ENCODE data around the gene DYNLT2. TPM values are rescaled to one million over a fixed set of nuclear protein-coding genes. Genes with fewer than 3 reads are reported as not detected.
"Not testable (repeated sequence)": the region's sequence is repeated elsewhere in the genome, so short reads cannot be mapped to it uniquely, and the experiment has no call there.

Gene DYNLT2
- total RNA-seq, 2 donors from 2014 or later: 1.1 TPM

- intact Hi-C loops (cut with DNase I): loop anchor here in 1 of 2 donors (5.0 kb wide), 1 partner anchor 747 kb away; no protein-coding TSS in a partner anchor
- no peak for DNase-seq (ENCODE audit: low spot score)
Measured at GRCh38 chr6:169785566-169785965, 34.2 kb upstream of the DYNLT2 start.

GRCh38 chr6:169784821-169785340 is 33.5 kb upstream of the DYNLT2 start:
- intact Hi-C loops (cut with DNase I): loop anchor here in 1 of 2 donors (5.0 kb wide), 1 partner anchor 747 kb away; no protein-coding TSS in a partner anchor

GRCh38 chr6:169783971-169784820 is 32.8 kb upstream of the DYNLT2 start:
- DNase-seq (ENCODE audit: low spot score): no peak
- intact Hi-C loops (cut with DNase I): no loop called here

More at GRCh38 chr6:169784821-169785340, 33.5 kb upstream of the DYNLT2 start:
- no peak for DNase-seq (ENCODE audit: low spot score)

- DNase-seq (ENCODE audit: low spot score): no peak
- intact Hi-C loops (cut with DNase I): no loop called here
Measured at GRCh38 chr6:169783401-169783800, 32.0 kb upstream of the DYNLT2 start.

GRCh38 chr6:169782966-169783365 is 31.6 kb upstream of the DYNLT2 start:
- intact Hi-C loops (cut with DNase I): no loop called here
- DNase-seq (ENCODE audit: low spot score): no peak

GRCh38 chr6:169780571-169781091 is 29.3 kb upstream of the DYNLT2 start:
- no peak for DNase-seq (ENCODE audit: low spot score)
- intact Hi-C loops (cut with DNase I): no loop called here

GRCh38 chr6:169779896-169780295 is 28.5 kb upstream of the DYNLT2 start:
- no peak for DNase-seq (ENCODE audit: low spot score)
- intact Hi-C loops (cut with DNase I): no loop called here

GRCh38 chr6:169779092-169779815 is 27.9 kb upstream of the DYNLT2 start:
- intact Hi-C loops (cut with DNase I): no loop called here
- no peak for DNase-seq (ENCODE audit: low spot score)

- intact Hi-C loops (cut with DNase I): no loop called here
- no peak for DNase-seq (ENCODE audit: low spot score)
Measured at GRCh38 chr6:169778646-169779045, 27.3 kb upstream of the DYNLT2 start.

GRCh38 chr6:169777896-169778295 is 26.5 kb upstream of the DYNLT2 start:
- intact Hi-C loops (cut with DNase I): no loop called here
- DNase-seq (ENCODE audit: low spot score): no peak

GRCh38 chr6:169776379-169776778 is 25.0 kb upstream of the DYNLT2 start:
- no peak for DNase-seq (ENCODE audit: low spot score)
- intact Hi-C loops (cut with DNase I): no loop called here

- DNase-seq (ENCODE audit: low spot score): no peak
- intact Hi-C loops (cut with DNase I): no loop called here
Measured at GRCh38 chr6:169775321-169775720, 23.9 kb upstream of the DYNLT2 start.

- intact Hi-C loops (cut with DNase I): no loop called here
- DNase-seq (ENCODE audit: low spot score): no peak
Measured at GRCh38 chr6:169774347-169774746, 23.0 kb upstream of the DYNLT2 start.

- intact Hi-C loops (cut with DNase I): no loop called here
Measured at GRCh38 chr6:169766921-169767736, 15.8 kb upstream of the DYNLT2 start.

GRCh38 chr6:169766232-169766631 is 14.9 kb upstream of the DYNLT2 start:
- no peak for DNase-seq (ENCODE audit: low spot score)
- intact Hi-C loops (cut with DNase I): no loop called here

More at GRCh38 chr6:169766921-169767736, 15.8 kb upstream of the DYNLT2 start:
- DNase-seq (ENCODE audit: low spot score): no peak

- intact Hi-C loops (cut with DNase I); DNase-seq (ENCODE audit: low spot score): not testable (repeated sequence)
Measured at GRCh38 chr6:169765789-169766188, 14.4 kb upstream of the DYNLT2 start.

GRCh38 chr6:169763881-169764280 is 12.5 kb upstream of the DYNLT2 start:
- intact Hi-C loops (cut with DNase I): no loop called here

GRCh38 chr6:169763308-169763707 is 11.9 kb upstream of the DYNLT2 start:
- DNase-seq (ENCODE audit: low spot score): no peak

More at GRCh38 chr6:169763881-169764280, 12.5 kb upstream of the DYNLT2 start:
- DNase-seq (ENCODE audit: low spot score): no peak

GRCh38 chr6:169755162-169755561 is 3.8 kb upstream of the DYNLT2 start:
- DNase-seq (ENCODE audit: low spot score): no peak
- intact Hi-C loops (cut with DNase I): no loop called here

More at GRCh38 chr6:169763308-169763707, 11.9 kb upstream of the DYNLT2 start:
- intact Hi-C loops (cut with DNase I): no loop called here

All from posterior vena cava (tissue), 2 donors.